WTC11 (cell line): Measurements from ENCODE around the gene PNMA8C. TPM values are rescaled to one million over a fixed set of nuclear protein-coding genes. Genes with fewer than 3 reads are reported as not detected.
A peak's percentile ranks its signal among the peaks of the same experiment; 100 is the strongest.

Experiments used
- ATAC-seq: fragments of 200-7000 bp; cut with Tn5 transposase; 2 replicates; pipeline ENCODE4 v1.10.0; 2021; ENCODE audit warnings: mild to moderate bottlenecking, moderate library complexity
- CTCF ChIA-PET: fragments of 300-600 bp; sonication (Branson Sonifier 250); formaldehyde crosslinking; loops from one replicate; lab custom pipeline; 2021; ENCODE audit warnings: antibody characterized with exemption; lab: Charles Lee
- POLR2A ChIA-PET: fragments of 350-600 bp; sonication (Branson Sonifier 250); formaldehyde crosslinking; loops from one replicate; lab custom pipeline; 2021; ENCODE audit warnings: antibody characterized with exemption; lab: Charles Lee
- DNase-seq: peaks from one replicate; pipeline ENCODE4 v3.0.0; 2021; ENCODE audit warnings: low spot score
- H3K27ac Mint-ChIP-seq: 2 replicates; pipeline ENCODE4 v1.8.0; 2021; ENCODE audit warnings: mixed read lengths
- H3K27me3 Mint-ChIP-seq: 2 replicates; pipeline ENCODE4 v1.8.0; 2021; ENCODE audit warnings: low read depth, mild to moderate bottlenecking, moderate library complexity, mixed read lengths
- H3K36me3 Mint-ChIP-seq: 2 replicates; pipeline ENCODE4 v1.8.0; 2021; ENCODE audit warnings: mixed read lengths
- H3K4me1 Mint-ChIP-seq: 2 replicates; pipeline ENCODE4 v1.8.0; 2022; ENCODE audit warnings: mixed read lengths
- H3K4me3 Mint-ChIP-seq: 2 replicates; pipeline ENCODE4 v1.8.0; 2021; ENCODE audit warnings: mild to moderate bottlenecking, moderate library complexity, mixed read lengths
- H3K9me3 Mint-ChIP-seq: 2 replicates; pipeline ENCODE4 v1.8.0; 2021; ENCODE audit warnings: mixed read lengths
- CREB1 ChIP-seq: sonication (generic); formaldehyde crosslinking; IDR thresholded peaks from 2 replicates; pipeline ENCODE4 v1.8.0; 2023; ENCODE audit warnings: mild to moderate bottlenecking, missing genetic modification reagents
- ETV6 ChIP-seq: sonication (generic); formaldehyde crosslinking; IDR thresholded peaks from 2 replicates; pipeline ENCODE4 v1.8.1; 2022; ENCODE audit warnings: mild to moderate bottlenecking, missing genetic modification reagents
- FOXP1 ChIP-seq: sonication (generic); formaldehyde crosslinking; IDR thresholded peaks from 2 replicates; pipeline ENCODE4 v1.8.0; 2022; ENCODE audit warnings: missing genetic modification reagents, mild to moderate bottlenecking, moderate library complexity, borderline replicate concordance
- GRHL2 ChIP-seq: fragments of 250-450 bp; sonication (Bioruptor Pico); IDR thresholded peaks from 2 replicates; pipeline ENCODE4 v1.8.0; 2022; ENCODE audit warnings: mild to moderate bottlenecking, moderate library complexity; ENCODE audit not compliant: insufficient replicate concordance, severe bottlenecking
- HMGA2 ChIP-seq: fragments of 250-450 bp; sonication (Bioruptor Pico); IDR thresholded peaks from 2 replicates; pipeline ENCODE4 v1.4.0; 2021; ENCODE audit warnings: mild to moderate bottlenecking, moderate library complexity
- NFATC4 ChIP-seq: fragments of 250-450 bp; sonication (Bioruptor Pico); IDR thresholded peaks from 2 replicates; pipeline ENCODE4 v1.9.0; 2021; ENCODE audit warnings: mild to moderate bottlenecking
- NR1H2 ChIP-seq: sonication (generic); formaldehyde crosslinking; IDR thresholded peaks from 2 replicates; pipeline ENCODE4 v1.9.0; 2021; ENCODE audit warnings: mild to moderate bottlenecking, moderate library complexity, missing genetic modification reagents
- PRRX2 ChIP-seq: fragments of 250-450 bp; sonication (Bioruptor Pico); IDR thresholded peaks from 2 replicates; pipeline ENCODE4 v1.8.0; 2021; ENCODE audit warnings: mild to moderate bottlenecking
- SMAD3 ChIP-seq: sonication (generic); formaldehyde crosslinking; IDR thresholded peaks from 2 replicates; pipeline ENCODE4 v1.8.0; 2022; ENCODE audit warnings: missing genetic modification reagents, mild to moderate bottlenecking, borderline replicate concordance
- TCF7 ChIP-seq: sonication (generic); formaldehyde crosslinking; IDR thresholded peaks from 2 replicates; pipeline ENCODE4 v1.8.0; 2022; ENCODE audit warnings: mild to moderate bottlenecking, low read depth, missing genetic modification reagents, moderate library complexity
- ZNF121 ChIP-seq: sonication (generic); formaldehyde crosslinking; IDR thresholded peaks from 2 replicates; pipeline ENCODE4 v1.8.0; 2023; ENCODE audit warnings: missing genetic modification reagents
- ZNF671 ChIP-seq: fragments of 250-450 bp; sonication (Bioruptor Pico); IDR thresholded peaks from 2 replicates; pipeline ENCODE4 v1.8.0; 2021; ENCODE audit warnings: mild to moderate bottlenecking
- total RNA-seq: library from RNA; stranded (reverse); gene quantifications from 3 replicates; pipeline ENCODE4 v1.2.3, GENCODE V29; 2021
- TF ChIP-seq, protein P1 (sequence below): sonication (generic); formaldehyde crosslinking; IDR thresholded peaks from 2 replicates; pipeline ENCODE4 v1.8.1; 2023; ENCODE audit warnings: mild to moderate bottlenecking, missing genetic modification reagents, moderate library complexity
- TF ChIP-seq, protein P2 (sequence below): sonication (generic); formaldehyde crosslinking; IDR thresholded peaks from 2 replicates; pipeline ENCODE4 v1.8.1; 2023; ENCODE audit warnings: mild to moderate bottlenecking, moderate library complexity, missing genetic modification reagents
- TF ChIP-seq, protein P3 (sequence below): sonication (generic); formaldehyde crosslinking; IDR thresholded peaks from 2 replicates; pipeline ENCODE4 v1.8.1; 2022; ENCODE audit warnings: low read depth, mild to moderate bottlenecking, moderate library complexity, missing genetic modification reagents, borderline replicate concordance
- TF ChIP-seq, protein P4 (sequence below): sonication (generic); formaldehyde crosslinking; IDR thresholded peaks from 2 replicates; pipeline ENCODE4 v1.8.0; 2022; ENCODE audit warnings: mild to moderate bottlenecking, missing genetic modification reagents
- TF ChIP-seq, protein P5 (sequence below): fragments of 250-450 bp; sonication (Bioruptor Pico); conservative IDR thresholded peaks from 2 replicates; pipeline ENCODE4 v1.9.0; 2021; ENCODE audit warnings: mild to moderate bottlenecking
- TF ChIP-seq, protein P6 (sequence below): sonication (generic); formaldehyde crosslinking; IDR thresholded peaks from 2 replicates; pipeline ENCODE4 v1.8.0; 2022; ENCODE audit warnings: mild to moderate bottlenecking, missing genetic modification reagents
- TF ChIP-seq, protein P7 (sequence below): sonication (generic); formaldehyde crosslinking; IDR thresholded peaks from 2 replicates; pipeline ENCODE4 v1.8.1; 2023; ENCODE audit warnings: mild to moderate bottlenecking, missing genetic modification reagents, moderate library complexity
- TF ChIP-seq, protein P8 (sequence below): sonication (generic); formaldehyde crosslinking; IDR thresholded peaks from 2 replicates; pipeline ENCODE4 v1.8.1; 2023; ENCODE audit warnings: mild to moderate bottlenecking, missing genetic modification reagents

The PNMA8C gene
- total RNA-seq, 1 experiment from 2014 or later = 1.2 TPM

DNA sequence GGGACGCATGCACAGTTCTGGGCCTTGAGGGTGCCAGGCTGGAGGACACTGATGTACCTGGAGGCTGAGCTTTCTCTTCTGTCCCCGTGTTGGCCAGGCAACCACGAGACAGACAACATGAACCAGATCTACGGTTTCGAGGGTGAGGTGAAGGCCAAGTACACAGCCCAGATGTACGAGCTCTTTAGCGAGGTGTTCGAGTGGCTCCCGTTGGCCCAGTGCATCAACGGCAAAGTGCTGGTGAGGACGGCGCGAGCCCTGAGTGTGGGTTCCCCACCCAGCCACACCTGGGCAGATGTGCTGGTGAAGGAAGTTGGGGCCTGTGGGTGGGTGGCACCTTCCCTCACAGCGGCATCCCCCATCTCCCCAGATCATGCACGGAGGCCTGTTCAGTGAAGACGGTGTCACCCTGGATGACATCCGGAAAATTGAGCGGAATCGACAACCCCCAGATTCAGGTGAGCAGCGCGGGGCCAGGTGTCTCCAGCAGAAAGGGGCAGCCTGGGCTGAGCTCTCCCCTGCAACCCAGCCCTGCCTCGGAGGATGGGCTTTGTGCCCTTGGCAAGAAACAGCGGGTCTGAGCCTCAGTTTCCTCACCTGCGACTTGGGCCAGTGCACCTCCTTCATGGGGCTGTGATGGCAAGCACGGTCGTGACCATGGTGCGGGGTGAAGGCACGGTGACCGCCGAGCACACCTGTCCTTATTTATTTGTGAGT is 41.6 kb downstream of the PNMA8C start:
- ATAC-seq (no peak), DNase-seq (no peak)
- Mint-ChIP-seq H3K27ac (no peak overlapping the region), H3K27me3 (no peaks in the 10 kb centered on the region), H3K9me3 (no peaks in the 10 kb centered on the region), H3K4me3 (no peak overlapping the region), H3K36me3 (peaks cover 64% of the 10 kb centered on the region), H3K4me1 (peaks cover 3% of the 10 kb centered on the region)
- POLR2A ChIA-PET = no interaction called here
- CTCF ChIA-PET = interaction anchor here (1.0 to 1.5 kb wide), 5 partner anchors 13 to 129 kb away, joined by 3 to 5 read pairs (median 4); no protein-coding TSS in a partner anchor
- TF ChIP-seq FOXP1 (CRISPR knock-in tag) = no peak
- TF ChIP-seq, protein P1, sequence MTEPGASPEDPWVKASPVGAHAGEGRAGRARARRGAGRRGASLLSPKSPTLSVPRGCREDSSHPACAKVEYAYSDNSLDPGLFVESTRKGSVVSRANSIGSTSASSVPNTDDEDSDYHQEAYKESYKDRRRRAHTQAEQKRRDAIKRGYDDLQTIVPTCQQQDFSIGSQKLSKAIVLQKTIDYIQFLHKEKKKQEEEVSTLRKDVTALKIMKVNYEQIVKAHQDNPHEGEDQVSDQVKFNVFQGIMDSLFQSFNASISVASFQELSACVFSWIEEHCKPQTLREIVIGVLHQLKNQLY (CRISPR knock-in tag) = no peak
- TF ChIP-seq, protein P2, sequence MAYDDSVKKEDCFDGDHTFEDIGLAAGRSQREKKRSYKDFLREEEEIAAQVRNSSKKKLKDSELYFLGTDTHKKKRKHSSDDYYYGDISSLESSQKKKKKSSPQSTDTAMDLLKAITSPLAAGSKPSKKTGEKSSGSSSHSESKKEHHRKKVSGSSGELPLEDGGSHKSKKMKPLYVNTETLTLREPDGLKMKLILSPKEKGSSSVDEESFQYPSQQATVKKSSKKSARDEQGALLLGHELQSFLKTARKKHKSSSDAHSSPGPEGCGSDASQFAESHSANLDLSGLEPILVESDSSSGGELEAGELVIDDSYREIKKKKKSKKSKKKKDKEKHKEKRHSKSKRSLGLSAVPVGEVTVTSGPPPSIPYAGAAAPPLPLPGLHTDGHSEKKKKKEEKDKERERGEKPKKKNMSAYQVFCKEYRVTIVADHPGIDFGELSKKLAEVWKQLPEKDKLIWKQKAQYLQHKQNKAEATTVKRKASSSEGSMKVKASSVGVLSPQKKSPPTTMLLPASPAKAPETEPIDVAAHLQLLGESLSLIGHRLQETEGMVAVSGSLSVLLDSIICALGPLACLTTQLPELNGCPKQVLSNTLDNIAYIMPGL (CRISPR knock-in tag) = no peak
- no peak for TF ChIP-seq CREB1 (CRISPR knock-in tag)
- no peak for TF ChIP-seq PRRX2 (CRISPR knock-in tag)

DNA sequence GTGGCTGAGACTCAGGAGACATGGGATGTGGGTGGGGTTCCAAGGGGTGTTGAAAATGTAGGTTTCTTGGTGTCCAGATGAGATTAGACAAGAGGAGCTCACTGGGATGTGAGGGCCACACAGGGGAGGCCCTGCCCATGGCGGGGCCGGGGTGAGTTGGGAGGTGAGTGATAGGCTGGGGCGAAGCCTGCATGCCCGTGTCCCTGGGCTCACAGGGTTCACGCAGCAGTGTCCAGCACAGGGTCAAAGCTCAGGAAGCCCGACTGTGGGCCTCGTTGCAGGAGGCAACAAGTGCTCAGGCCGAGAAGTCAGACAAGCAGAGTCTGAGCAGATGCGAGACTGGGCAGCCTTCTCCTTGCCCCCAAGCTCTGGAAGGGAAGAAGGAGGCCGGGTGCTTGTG is 42.6 kb downstream of the PNMA8C start:
- no peaks in the 10 kb centered on the region for H3K4me1 Mint-ChIP-seq
- H3K27ac Mint-ChIP-seq = peak overlapping the region; percentile 70; the same call in 1 of the 2 replicates
- H3K36me3 Mint-ChIP-seq = peaks cover 62% of the 10 kb centered on the region
- POLR2A ChIA-PET = no interaction called here
- CTCF ChIA-PET = interaction anchor here (0.6 to 1.5 kb wide), 7 partner anchors 9 to 469 kb away, joined by 3 to 5 read pairs (median 4); no protein-coding TSS in a partner anchor
- no peaks in the 10 kb centered on the region for H3K9me3 Mint-ChIP-seq
- H3K4me3 Mint-ChIP-seq = no peak overlapping the region
- no peak for ATAC-seq
- no peaks in the 10 kb centered on the region for H3K27me3 Mint-ChIP-seq
- no peak for TF ChIP-seq HMGA2 (CRISPR knock-in tag)
- no peak for TF ChIP-seq TCF7
- TF ChIP-seq, protein P3, sequence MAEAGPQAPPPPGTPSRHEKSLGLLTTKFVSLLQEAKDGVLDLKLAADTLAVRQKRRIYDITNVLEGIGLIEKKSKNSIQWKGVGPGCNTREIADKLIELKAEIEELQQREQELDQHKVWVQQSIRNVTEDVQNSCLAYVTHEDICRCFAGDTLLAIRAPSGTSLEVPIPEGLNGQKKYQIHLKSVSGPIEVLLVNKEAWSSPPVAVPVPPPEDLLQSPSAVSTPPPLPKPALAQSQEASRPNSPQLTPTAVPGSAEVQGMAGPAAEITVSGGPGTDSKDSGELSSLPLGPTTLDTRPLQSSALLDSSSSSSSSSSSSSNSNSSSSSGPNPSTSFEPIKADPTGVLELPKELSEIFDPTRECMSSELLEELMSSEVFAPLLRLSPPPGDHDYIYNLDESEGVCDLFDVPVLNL (CRISPR knock-in tag) = no peak
- DNase-seq = no peak

DNA sequence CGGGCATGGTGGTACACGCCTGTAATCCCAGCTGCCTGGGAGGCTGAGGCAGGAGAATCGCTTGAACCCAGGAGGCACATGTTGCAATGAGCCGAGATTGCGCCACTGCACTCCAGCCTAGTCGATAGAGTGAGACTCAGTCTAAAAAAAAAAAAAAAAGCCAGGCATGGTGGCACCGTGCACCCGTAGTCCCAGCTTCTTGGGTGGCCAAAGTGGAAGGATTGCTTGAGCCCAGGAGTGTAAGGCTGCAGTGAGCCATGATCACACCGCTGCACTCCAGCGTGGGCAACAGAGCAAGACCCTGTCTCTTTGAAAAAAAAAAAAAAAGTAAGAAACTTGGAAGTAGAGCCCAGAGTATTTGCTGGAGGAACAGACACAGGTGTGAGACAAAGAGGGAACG is 43.1 kb downstream of the PNMA8C start:
- H3K9me3 Mint-ChIP-seq = no peaks in the 10 kb centered on the region
- ATAC-seq (no peak), DNase-seq (no peak)
- H3K36me3 Mint-ChIP-seq = peaks cover 66% of the 10 kb centered on the region
- H3K27me3 Mint-ChIP-seq = no peaks in the 10 kb centered on the region
- TF ChIP-seq NR1H2 (CRISPR knock-in tag) = no peak
- no peak for TF ChIP-seq ZNF121 (CRISPR knock-in tag)
- TF ChIP-seq GRHL2 (CRISPR knock-in tag) = no peak
- TF ChIP-seq, protein P4, sequence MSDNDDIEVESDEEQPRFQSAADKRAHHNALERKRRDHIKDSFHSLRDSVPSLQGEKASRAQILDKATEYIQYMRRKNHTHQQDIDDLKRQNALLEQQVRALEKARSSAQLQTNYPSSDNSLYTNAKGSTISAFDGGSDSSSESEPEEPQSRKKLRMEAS (CRISPR knock-in tag) = no peak
- TF ChIP-seq, protein P5, sequence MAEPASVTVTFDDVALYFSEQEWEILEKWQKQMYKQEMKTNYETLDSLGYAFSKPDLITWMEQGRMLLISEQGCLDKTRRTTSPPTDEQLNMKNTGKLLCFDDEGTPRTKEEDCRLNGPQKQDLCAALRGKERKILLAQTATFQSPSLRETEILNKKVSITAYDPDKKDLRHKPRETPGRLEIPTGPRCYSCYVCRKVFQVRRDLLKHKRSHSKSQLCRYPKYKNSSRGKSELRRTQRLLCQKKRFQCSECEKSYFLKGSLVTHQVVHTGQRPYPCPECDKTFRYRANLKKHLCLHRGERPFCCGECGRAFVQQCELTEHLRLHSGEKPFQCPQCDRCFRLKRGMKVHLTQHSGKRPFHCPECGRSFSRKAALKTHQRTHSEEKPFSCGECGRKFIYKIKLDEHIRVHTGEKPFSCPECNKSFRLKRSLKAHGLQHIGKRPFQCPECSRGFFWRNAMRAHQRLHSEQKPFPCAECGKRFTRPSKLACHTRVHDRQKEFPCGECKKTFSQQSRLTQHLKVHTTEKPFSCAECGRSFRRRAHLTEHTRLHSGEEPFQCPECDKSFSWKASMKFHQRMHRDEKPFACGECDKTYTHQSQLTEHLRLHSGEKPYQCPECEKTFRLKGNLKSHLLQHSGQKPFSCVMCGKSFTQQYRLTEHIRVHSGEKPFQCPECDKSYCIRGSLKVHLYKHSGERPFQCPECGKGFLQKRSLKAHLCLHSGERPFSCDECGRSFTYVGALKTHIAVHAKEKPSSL (CRISPR knock-in tag) = no peak
- TF ChIP-seq, protein P6, sequence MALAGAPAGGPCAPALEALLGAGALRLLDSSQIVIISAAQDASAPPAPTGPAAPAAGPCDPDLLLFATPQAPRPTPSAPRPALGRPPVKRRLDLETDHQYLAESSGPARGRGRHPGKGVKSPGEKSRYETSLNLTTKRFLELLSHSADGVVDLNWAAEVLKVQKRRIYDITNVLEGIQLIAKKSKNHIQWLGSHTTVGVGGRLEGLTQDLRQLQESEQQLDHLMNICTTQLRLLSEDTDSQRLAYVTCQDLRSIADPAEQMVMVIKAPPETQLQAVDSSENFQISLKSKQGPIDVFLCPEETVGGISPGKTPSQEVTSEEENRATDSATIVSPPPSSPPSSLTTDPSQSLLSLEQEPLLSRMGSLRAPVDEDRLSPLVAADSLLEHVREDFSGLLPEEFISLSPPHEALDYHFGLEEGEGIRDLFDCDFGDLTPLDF = no peak
- TF ChIP-seq ETV6 (CRISPR knock-in tag) = no peak
- TF ChIP-seq, protein P7, sequence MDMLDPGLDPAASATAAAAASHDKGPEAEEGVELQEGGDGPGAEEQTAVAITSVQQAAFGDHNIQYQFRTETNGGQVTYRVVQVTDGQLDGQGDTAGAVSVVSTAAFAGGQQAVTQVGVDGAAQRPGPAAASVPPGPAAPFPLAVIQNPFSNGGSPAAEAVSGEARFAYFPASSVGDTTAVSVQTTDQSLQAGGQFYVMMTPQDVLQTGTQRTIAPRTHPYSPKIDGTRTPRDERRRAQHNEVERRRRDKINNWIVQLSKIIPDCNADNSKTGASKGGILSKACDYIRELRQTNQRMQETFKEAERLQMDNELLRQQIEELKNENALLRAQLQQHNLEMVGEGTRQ (CRISPR knock-in tag) = no peak
- TF ChIP-seq SMAD3 = no peak
- TF ChIP-seq ZNF671 (CRISPR knock-in tag) = no peak
- no peak for TF ChIP-seq NFATC4 (CRISPR knock-in tag)
- TF ChIP-seq, protein P8, sequence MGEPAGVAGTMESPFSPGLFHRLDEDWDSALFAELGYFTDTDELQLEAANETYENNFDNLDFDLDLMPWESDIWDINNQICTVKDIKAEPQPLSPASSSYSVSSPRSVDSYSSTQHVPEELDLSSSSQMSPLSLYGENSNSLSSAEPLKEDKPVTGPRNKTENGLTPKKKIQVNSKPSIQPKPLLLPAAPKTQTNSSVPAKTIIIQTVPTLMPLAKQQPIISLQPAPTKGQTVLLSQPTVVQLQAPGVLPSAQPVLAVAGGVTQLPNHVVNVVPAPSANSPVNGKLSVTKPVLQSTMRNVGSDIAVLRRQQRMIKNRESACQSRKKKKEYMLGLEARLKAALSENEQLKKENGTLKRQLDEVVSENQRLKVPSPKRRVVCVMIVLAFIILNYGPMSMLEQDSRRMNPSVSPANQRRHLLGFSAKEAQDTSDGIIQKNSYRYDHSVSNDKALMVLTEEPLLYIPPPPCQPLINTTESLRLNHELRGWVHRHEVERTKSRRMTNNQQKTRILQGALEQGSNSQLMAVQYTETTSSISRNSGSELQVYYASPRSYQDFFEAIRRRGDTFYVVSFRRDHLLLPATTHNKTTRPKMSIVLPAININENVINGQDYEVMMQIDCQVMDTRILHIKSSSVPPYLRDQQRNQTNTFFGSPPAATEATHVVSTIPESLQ (CRISPR knock-in tag) = no peak
- ChIA-PET POLR2A (no interaction called here), CTCF (interaction anchor here (1.2 to 1.5 kb wide), 4 partner anchors 9 to 130 kb away, joined by 3 to 5 read pairs (median 4); no protein-coding TSS in a partner anchor)
- H3K4me3 Mint-ChIP-seq = no peak overlapping the region
- 0 out of 2 replicates have a peak overlapping the region, but pooled peaks have one; percentile 70 for H3K27ac Mint-ChIP-seq
- no peaks in the 10 kb centered on the region for H3K4me1 Mint-ChIP-seq
